ENCODE results near the gene RXRB.

RXRB gene

GRCh38 chr6:33209856-33210255 lies 9.4 kb upstream of the RXRB start:
- Histone ChIP-seq H3K9ac (ENCODE audit: low read length) (no peak overlapping the region), H3K4me1 (ENCODE audit: insufficient read depth, low read length) (peaks cover 26% of the 10 kb centered on the region), H3K27ac (ENCODE audit: low read depth, low read length) (no peak overlapping the region), H3K9me3 (ENCODE audit: low read length) (no peaks in the 10 kb centered on the region), H3K27me3 (ENCODE audit: control insufficient read depth in 1 of 2, insufficient read depth in 2 of 2, low read length in 2 of 2) (no peaks in the 10 kb centered on the region), H3K36me3 (ENCODE audit: insufficient read depth, low read length) (peaks cover 29% of the 10 kb centered on the region), H3K4me3 (ENCODE audit: low read depth in 1 of 2, low read length in 2 of 2) (no peak overlapping the region)

- Histone ChIP-seq H3K27ac (ENCODE audit: low read depth, low read length) (peak within 1 kb of the TSS; percentile 99), H3K4me1 (ENCODE audit: insufficient read depth, low read length) (peaks cover 33% of the 10 kb centered on the region), H3K36me3 (ENCODE audit: insufficient read depth, low read length) (peaks cover 36% of the 10 kb centered on the region), H3K9ac (ENCODE audit: low read length) (peak within 1 kb of the TSS; percentile 96), H3K9me3 (ENCODE audit: low read length) (no peaks in the 10 kb centered on the region), H3K4me3 (ENCODE audit: low read depth in 1 of 2, low read length in 2 of 2) (peak within 1 kb of the TSS; percentile 91 to 98), H3K27me3 (ENCODE audit: control insufficient read depth in 1 of 2, insufficient read depth in 2 of 2, low read length in 2 of 2) (no peaks in the 10 kb centered on the region)
Observed at GRCh38 chr6:33208091-33208967, 7.9 kb upstream of the RXRB start, which contains the start of gene RING1. Gene RING1 (plus strand): TSS chr6:33208500. CDS start chr6:33208823, 323 bp downstream.

GRCh38 chr6:33207552-33208090 lies 7.2 kb upstream of the RXRB start:
- Histone ChIP-seq H3K4me1 (ENCODE audit: insufficient read depth, low read length) (peaks cover 32% of the 10 kb centered on the region), H3K9ac (ENCODE audit: low read length) (peak overlapping the region; percentile 96), H3K4me3 (ENCODE audit: low read depth in 1 of 2, low read length in 2 of 2) (peak overlapping the region; percentile 91 to 98), H3K27me3 (ENCODE audit: control insufficient read depth in 1 of 2, insufficient read depth in 2 of 2, low read length in 2 of 2) (no peaks in the 10 kb centered on the region), H3K36me3 (ENCODE audit: insufficient read depth, low read length) (peaks cover 43% of the 10 kb centered on the region), H3K9me3 (ENCODE audit: low read length) (no peaks in the 10 kb centered on the region), H3K27ac (ENCODE audit: low read depth, low read length) (peak overlapping the region; percentile 99)

GRCh38 chr6:33206864-33207551 lies 6.5 kb upstream of the RXRB start:
- Histone ChIP-seq H3K4me3 (ENCODE audit: low read depth in 1 of 2, low read length in 2 of 2) (peak overlapping the region; percentile 91 to 98), H3K27ac (ENCODE audit: low read depth, low read length) (no peak overlapping the region), H3K36me3 (ENCODE audit: insufficient read depth, low read length) (peaks cover 45% of the 10 kb centered on the region), H3K4me1 (ENCODE audit: insufficient read depth, low read length) (peaks cover 33% of the 10 kb centered on the region), H3K9ac (ENCODE audit: low read length) (peak overlapping the region; percentile 96), H3K27me3 (ENCODE audit: control insufficient read depth in 1 of 2, insufficient read depth in 2 of 2, low read length in 2 of 2) (no peaks in the 10 kb centered on the region), H3K9me3 (ENCODE audit: low read length) (no peaks in the 10 kb centered on the region)

- Histone ChIP-seq H3K9me3 (ENCODE audit: low read length) (no peaks in the 10 kb centered on the region), H3K9ac (ENCODE audit: low read length) (no peak overlapping the region)
Observed at GRCh38 chr6:33206027-33206863, 5.8 kb upstream of the RXRB start.

GRCh38 chr6:33205191-33206026 lies 4.9 kb upstream of the RXRB start:
- peak overlapping the region; percentile 40 for H3K9ac ChIP-seq (ENCODE audit: low read length)
- peak overlapping the region; percentile 88 for H3K27ac ChIP-seq (ENCODE audit: low read depth, low read length)
- peaks cover 42% of the 10 kb centered on the region for H3K4me1 ChIP-seq (ENCODE audit: insufficient read depth, low read length)
- H3K36me3 ChIP-seq (ENCODE audit: insufficient read depth, low read length), result peaks cover 35% of the 10 kb centered on the region
- H3K27me3 ChIP-seq (ENCODE audit: control insufficient read depth in 1 of 2, insufficient read depth in 2 of 2, low read length in 2 of 2), result no peaks in the 10 kb centered on the region
- H3K9me3 ChIP-seq (ENCODE audit: low read length), result no peaks in the 10 kb centered on the region
- H3K4me3 ChIP-seq (ENCODE audit: low read depth in 1 of 2, low read length in 2 of 2), result peak overlapping the region; percentile 72 to 83

More at GRCh38 chr6:33206027-33206863, 5.8 kb upstream of the RXRB start:
- H3K27ac ChIP-seq (ENCODE audit: low read depth, low read length), result no peak overlapping the region
- no peak overlapping the region for H3K4me3 ChIP-seq (ENCODE audit: low read depth in 1 of 2, low read length in 2 of 2)
- no peaks in the 10 kb centered on the region for H3K27me3 ChIP-seq (ENCODE audit: control insufficient read depth in 1 of 2, insufficient read depth in 2 of 2, low read length in 2 of 2)
- H3K36me3 ChIP-seq (ENCODE audit: insufficient read depth, low read length), result peaks cover 42% of the 10 kb centered on the region
- peaks cover 41% of the 10 kb centered on the region for H3K4me1 ChIP-seq (ENCODE audit: insufficient read depth, low read length)

GRCh38 chr6:33204415-33205190 lies 4.1 kb upstream of the RXRB start, which contains the start of gene HSD17B8:
Gene HSD17B8 (plus strand): TSS chr6:33204655. CDS start chr6:33204669, 14 bp downstream.
- H3K4me1 ChIP-seq (ENCODE audit: insufficient read depth, low read length), result peaks cover 43% of the 10 kb centered on the region
- peaks cover 27% of the 10 kb centered on the region for H3K36me3 ChIP-seq (ENCODE audit: insufficient read depth, low read length)
- peak within 1 kb of the TSS; percentile 72 to 83 for H3K4me3 ChIP-seq (ENCODE audit: low read depth in 1 of 2, low read length in 2 of 2)
- no peaks in the 10 kb centered on the region for H3K27me3 ChIP-seq (ENCODE audit: control insufficient read depth in 1 of 2, insufficient read depth in 2 of 2, low read length in 2 of 2)
- no peaks in the 10 kb centered on the region for H3K9me3 ChIP-seq (ENCODE audit: low read length)
- H3K27ac ChIP-seq (ENCODE audit: low read depth, low read length), result peak within 1 kb of the TSS; percentile 88
- peak within 1 kb of the TSS; percentile 40 for H3K9ac ChIP-seq (ENCODE audit: low read length)

- Histone ChIP-seq H3K27me3 (ENCODE audit: control insufficient read depth in 1 of 2, insufficient read depth in 2 of 2, low read length in 2 of 2) (no peaks in the 10 kb centered on the region), H3K36me3 (ENCODE audit: insufficient read depth, low read length) (peaks cover 23% of the 10 kb centered on the region), H3K9ac (ENCODE audit: low read length) (no peak overlapping the region), H3K27ac (ENCODE audit: low read depth, low read length) (no peak overlapping the region), H3K9me3 (ENCODE audit: low read length) (no peaks in the 10 kb centered on the region), H3K4me1 (ENCODE audit: insufficient read depth, low read length) (peaks cover 44% of the 10 kb centered on the region), H3K4me3 (ENCODE audit: low read depth in 1 of 2, low read length in 2 of 2) (peak overlapping the region in 1 of 2 donors; percentile 41)
Observed at GRCh38 chr6:33204165-33204414, 3.6 kb upstream of the RXRB start.

GRCh38 chr6:33203443-33204164 lies 3.1 kb upstream of the RXRB start:
- Histone ChIP-seq H3K27ac (ENCODE audit: low read depth, low read length) (no peak overlapping the region), H3K9ac (ENCODE audit: low read length) (no peak overlapping the region), H3K36me3 (ENCODE audit: insufficient read depth, low read length) (peaks cover 23% of the 10 kb centered on the region), H3K27me3 (ENCODE audit: control insufficient read depth in 1 of 2, insufficient read depth in 2 of 2, low read length in 2 of 2) (no peaks in the 10 kb centered on the region), H3K4me3 (ENCODE audit: low read depth in 1 of 2, low read length in 2 of 2) (peak overlapping the region in 1 of 2 donors; percentile 41), H3K9me3 (ENCODE audit: low read length) (no peaks in the 10 kb centered on the region), H3K4me1 (ENCODE audit: insufficient read depth, low read length) (peaks cover 44% of the 10 kb centered on the region)

Data from muscle layer of colon (tissue), 2 donors.